WTC11 (cell line): ENCODE results near the gene CFAP74. TPM values are rescaled to one million over a fixed set of nuclear protein-coding genes. Genes with fewer than 3 reads are reported as not detected.

ENCODE experiments used
- ATAC-seq: fragments of 200-7000 bp; cut with Tn5 transposase; 2 replicates; pipeline ENCODE4 v1.10.0; 2021; ENCODE audit warnings: mild to moderate bottlenecking, moderate library complexity
- CTCF ChIA-PET: fragments of 300-600 bp; sonication (Branson Sonifier 250); formaldehyde crosslinking; loops from one replicate; lab custom pipeline; 2021; ENCODE audit warnings: antibody characterized with exemption; lab: Charles Lee
- POLR2A ChIA-PET: fragments of 350-600 bp; sonication (Branson Sonifier 250); formaldehyde crosslinking; loops from one replicate; lab custom pipeline; 2021; ENCODE audit warnings: antibody characterized with exemption; lab: Charles Lee
- DNase-seq: peaks from one replicate; pipeline ENCODE4 v3.0.0; 2021; ENCODE audit warnings: low spot score
- H3K27ac Mint-ChIP-seq: 2 replicates; pipeline ENCODE4 v1.8.0; 2021; ENCODE audit warnings: mixed read lengths
- H3K27me3 Mint-ChIP-seq: 2 replicates; pipeline ENCODE4 v1.8.0; 2021; ENCODE audit warnings: low read depth, mild to moderate bottlenecking, moderate library complexity, mixed read lengths
- H3K36me3 Mint-ChIP-seq: 2 replicates; pipeline ENCODE4 v1.8.0; 2021; ENCODE audit warnings: mixed read lengths
- H3K4me1 Mint-ChIP-seq: 2 replicates; pipeline ENCODE4 v1.8.0; 2022; ENCODE audit warnings: mixed read lengths
- H3K4me3 Mint-ChIP-seq: 2 replicates; pipeline ENCODE4 v1.8.0; 2021; ENCODE audit warnings: mild to moderate bottlenecking, moderate library complexity, mixed read lengths
- H3K9me3 Mint-ChIP-seq: 2 replicates; pipeline ENCODE4 v1.8.0; 2021; ENCODE audit warnings: mixed read lengths
- ATF3 ChIP-seq: sonication (generic); formaldehyde crosslinking; conservative IDR thresholded peaks from 2 replicates; pipeline ENCODE4 v1.8.1; 2022; ENCODE audit warnings: mild to moderate bottlenecking, missing genetic modification reagents
- E2F4 ChIP-seq: sonication (generic); formaldehyde crosslinking; IDR thresholded peaks from 2 replicates; pipeline ENCODE4 v1.8.1; 2022; ENCODE audit warnings: low read depth, mild to moderate bottlenecking, moderate library complexity, missing genetic modification reagents, borderline replicate concordance
- EMX1 ChIP-seq: fragments of 250-450 bp; sonication (Bioruptor Pico); IDR thresholded peaks from 2 replicates; pipeline ENCODE4 v1.8.0; 2021; ENCODE audit warnings: mild to moderate bottlenecking
- FOXJ3 ChIP-seq: sonication (generic); formaldehyde crosslinking; IDR thresholded peaks from 2 replicates; pipeline ENCODE4 v1.9.0; 2021; ENCODE audit warnings: missing genetic modification reagents, mild to moderate bottlenecking, borderline replicate concordance
- FOXP4 ChIP-seq: sonication (generic); formaldehyde crosslinking; IDR thresholded peaks from 2 replicates; pipeline ENCODE4 v1.8.0; 2022; ENCODE audit warnings: mild to moderate bottlenecking, missing genetic modification reagents
- KAT7 ChIP-seq: sonication (generic); formaldehyde crosslinking; IDR thresholded peaks from 2 replicates; pipeline ENCODE4 v1.8.1; 2023; ENCODE audit warnings: missing genetic modification reagents, mild to moderate bottlenecking, borderline replicate concordance
- NFYB ChIP-seq: sonication (generic); formaldehyde crosslinking; conservative IDR thresholded peaks from 2 replicates; pipeline ENCODE4 v1.8.0; 2022; ENCODE audit warnings: low read depth, missing genetic modification reagents
- NR1H2 ChIP-seq: sonication (generic); formaldehyde crosslinking; IDR thresholded peaks from 2 replicates; pipeline ENCODE4 v1.9.0; 2021; ENCODE audit warnings: mild to moderate bottlenecking, moderate library complexity, missing genetic modification reagents
- STAT6 ChIP-seq: sonication (generic); formaldehyde crosslinking; conservative IDR thresholded peaks from 2 replicates; pipeline ENCODE4 v1.8.1; 2023; ENCODE audit warnings: mild to moderate bottlenecking, low read depth, missing genetic modification reagents, moderate library complexity
- ZNF138 ChIP-seq: sonication (generic); formaldehyde crosslinking; conservative IDR thresholded peaks from 2 replicates; pipeline ENCODE4 v1.8.1; 2022; ENCODE audit warnings: mild to moderate bottlenecking, moderate library complexity, missing genetic modification reagents
- ZNF232 ChIP-seq: sonication (generic); formaldehyde crosslinking; IDR thresholded peaks from 2 replicates; pipeline ENCODE4 v1.8.0; 2022; ENCODE audit warnings: mild to moderate bottlenecking, missing genetic modification reagents
- total RNA-seq: library from RNA; stranded (reverse); gene quantifications from 3 replicates; pipeline ENCODE4 v1.2.3, GENCODE V29; 2021
- TF ChIP-seq, protein P1 (sequence below): fragments of 250-450 bp; sonication (Bioruptor Pico); IDR thresholded peaks from 2 replicates; pipeline ENCODE4 v1.8.0; 2021; ENCODE audit warnings: mild to moderate bottlenecking
- TF ChIP-seq, protein P2 (sequence below): fragments of 250-450 bp; sonication (Bioruptor Pico); IDR thresholded peaks from 2 replicates; pipeline ENCODE4 v1.9.0; 2021; ENCODE audit warnings: moderate library complexity, mild to moderate bottlenecking, inconsistent platforms, borderline replicate concordance
- TF ChIP-seq, protein P3 (sequence below): sonication (generic); formaldehyde crosslinking; IDR thresholded peaks from 2 replicates; pipeline ENCODE4 v1.8.1; 2023; ENCODE audit warnings: mild to moderate bottlenecking, missing genetic modification reagents, moderate library complexity
- TF ChIP-seq, protein P4 (sequence below): fragments of 250-450 bp; sonication (Bioruptor Pico); conservative IDR thresholded peaks from 2 replicates; pipeline ENCODE4 v1.9.0; 2021; ENCODE audit warnings: mild to moderate bottlenecking
- TF ChIP-seq, protein P5 (sequence below): sonication (generic); formaldehyde crosslinking; IDR thresholded peaks from 2 replicates; pipeline ENCODE4 v1.8.1; 2023; ENCODE audit warnings: mild to moderate bottlenecking, missing genetic modification reagents, borderline replicate concordance

CFAP74 gene
- total RNA-seq, 1 experiment from 2014 or later = 0.35 TPM

GRCh38 chr1:1899266-1899966 lies 104.2 kb downstream of the CFAP74 start:
- Mint-ChIP-seq H3K27ac (no peak overlapping the region), H3K9me3 (peaks cover 8% of the 10 kb centered on the region), H3K36me3 (no peaks in the 10 kb centered on the region), H3K4me1 (peaks cover 13% of the 10 kb centered on the region), H3K27me3 (peaks cover 2% of the 10 kb centered on the region; the same call in 1 of the 2 replicates), H3K4me3 (no peak overlapping the region)
- DNase-seq (no peak), ATAC-seq (peak; percentile 35)
- POLR2A ChIA-PET = interaction anchor here (1.9 kb wide), 1 partner anchor 9 kb away, joined by 4 read pairs; no protein-coding TSS in a partner anchor
- CTCF ChIA-PET = interaction anchor here (0.6 to 3.1 kb wide), 12 partner anchors 10 to 275 kb away, joined by 3 to 30 read pairs (median 3); partner anchors contain the start of gene NADK
- TF ChIP-seq EMX1 (CRISPR knock-in tag) (no peak), E2F4 (CRISPR knock-in tag) (no peak), STAT6 (no peak), NFYB (CRISPR knock-in tag) (no peak), ZNF138 (CRISPR knock-in tag) (no peak), NR1H2 (CRISPR knock-in tag) (no peak), ATF3 (CRISPR knock-in tag) (no peak), KAT7 (no peak), FOXP4 (no peak), ZNF232 (no peak), FOXJ3 (CRISPR knock-in tag) (no peak)
- TF ChIP-seq, protein P1, sequence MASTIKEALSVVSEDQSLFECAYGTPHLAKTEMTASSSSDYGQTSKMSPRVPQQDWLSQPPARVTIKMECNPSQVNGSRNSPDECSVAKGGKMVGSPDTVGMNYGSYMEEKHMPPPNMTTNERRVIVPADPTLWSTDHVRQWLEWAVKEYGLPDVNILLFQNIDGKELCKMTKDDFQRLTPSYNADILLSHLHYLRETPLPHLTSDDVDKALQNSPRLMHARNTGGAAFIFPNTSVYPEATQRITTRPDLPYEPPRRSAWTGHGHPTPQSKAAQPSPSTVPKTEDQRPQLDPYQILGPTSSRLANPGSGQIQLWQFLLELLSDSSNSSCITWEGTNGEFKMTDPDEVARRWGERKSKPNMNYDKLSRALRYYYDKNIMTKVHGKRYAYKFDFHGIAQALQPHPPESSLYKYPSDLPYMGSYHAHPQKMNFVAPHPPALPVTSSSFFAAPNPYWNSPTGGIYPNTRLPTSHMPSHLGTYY (CRISPR knock-in tag) = no peak
- TF ChIP-seq, protein P2, sequence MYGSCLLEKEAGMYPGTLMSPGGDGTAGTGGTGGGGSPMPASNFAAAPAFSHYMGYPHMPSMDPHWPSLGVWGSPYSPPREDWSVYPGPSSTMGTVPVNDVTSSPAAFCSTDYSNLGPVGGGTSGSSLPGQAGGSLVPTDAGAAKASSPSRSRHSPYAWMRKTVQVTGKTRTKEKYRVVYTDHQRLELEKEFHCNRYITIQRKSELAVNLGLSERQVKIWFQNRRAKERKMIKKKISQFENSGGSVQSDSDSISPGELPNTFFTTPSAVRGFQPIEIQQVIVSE (CRISPR knock-in tag) = no peak
- TF ChIP-seq, protein P3, sequence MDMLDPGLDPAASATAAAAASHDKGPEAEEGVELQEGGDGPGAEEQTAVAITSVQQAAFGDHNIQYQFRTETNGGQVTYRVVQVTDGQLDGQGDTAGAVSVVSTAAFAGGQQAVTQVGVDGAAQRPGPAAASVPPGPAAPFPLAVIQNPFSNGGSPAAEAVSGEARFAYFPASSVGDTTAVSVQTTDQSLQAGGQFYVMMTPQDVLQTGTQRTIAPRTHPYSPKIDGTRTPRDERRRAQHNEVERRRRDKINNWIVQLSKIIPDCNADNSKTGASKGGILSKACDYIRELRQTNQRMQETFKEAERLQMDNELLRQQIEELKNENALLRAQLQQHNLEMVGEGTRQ (CRISPR knock-in tag) = no peak
- TF ChIP-seq, protein P4, sequence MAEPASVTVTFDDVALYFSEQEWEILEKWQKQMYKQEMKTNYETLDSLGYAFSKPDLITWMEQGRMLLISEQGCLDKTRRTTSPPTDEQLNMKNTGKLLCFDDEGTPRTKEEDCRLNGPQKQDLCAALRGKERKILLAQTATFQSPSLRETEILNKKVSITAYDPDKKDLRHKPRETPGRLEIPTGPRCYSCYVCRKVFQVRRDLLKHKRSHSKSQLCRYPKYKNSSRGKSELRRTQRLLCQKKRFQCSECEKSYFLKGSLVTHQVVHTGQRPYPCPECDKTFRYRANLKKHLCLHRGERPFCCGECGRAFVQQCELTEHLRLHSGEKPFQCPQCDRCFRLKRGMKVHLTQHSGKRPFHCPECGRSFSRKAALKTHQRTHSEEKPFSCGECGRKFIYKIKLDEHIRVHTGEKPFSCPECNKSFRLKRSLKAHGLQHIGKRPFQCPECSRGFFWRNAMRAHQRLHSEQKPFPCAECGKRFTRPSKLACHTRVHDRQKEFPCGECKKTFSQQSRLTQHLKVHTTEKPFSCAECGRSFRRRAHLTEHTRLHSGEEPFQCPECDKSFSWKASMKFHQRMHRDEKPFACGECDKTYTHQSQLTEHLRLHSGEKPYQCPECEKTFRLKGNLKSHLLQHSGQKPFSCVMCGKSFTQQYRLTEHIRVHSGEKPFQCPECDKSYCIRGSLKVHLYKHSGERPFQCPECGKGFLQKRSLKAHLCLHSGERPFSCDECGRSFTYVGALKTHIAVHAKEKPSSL (CRISPR knock-in tag) = no peak
- TF ChIP-seq, protein P5, sequence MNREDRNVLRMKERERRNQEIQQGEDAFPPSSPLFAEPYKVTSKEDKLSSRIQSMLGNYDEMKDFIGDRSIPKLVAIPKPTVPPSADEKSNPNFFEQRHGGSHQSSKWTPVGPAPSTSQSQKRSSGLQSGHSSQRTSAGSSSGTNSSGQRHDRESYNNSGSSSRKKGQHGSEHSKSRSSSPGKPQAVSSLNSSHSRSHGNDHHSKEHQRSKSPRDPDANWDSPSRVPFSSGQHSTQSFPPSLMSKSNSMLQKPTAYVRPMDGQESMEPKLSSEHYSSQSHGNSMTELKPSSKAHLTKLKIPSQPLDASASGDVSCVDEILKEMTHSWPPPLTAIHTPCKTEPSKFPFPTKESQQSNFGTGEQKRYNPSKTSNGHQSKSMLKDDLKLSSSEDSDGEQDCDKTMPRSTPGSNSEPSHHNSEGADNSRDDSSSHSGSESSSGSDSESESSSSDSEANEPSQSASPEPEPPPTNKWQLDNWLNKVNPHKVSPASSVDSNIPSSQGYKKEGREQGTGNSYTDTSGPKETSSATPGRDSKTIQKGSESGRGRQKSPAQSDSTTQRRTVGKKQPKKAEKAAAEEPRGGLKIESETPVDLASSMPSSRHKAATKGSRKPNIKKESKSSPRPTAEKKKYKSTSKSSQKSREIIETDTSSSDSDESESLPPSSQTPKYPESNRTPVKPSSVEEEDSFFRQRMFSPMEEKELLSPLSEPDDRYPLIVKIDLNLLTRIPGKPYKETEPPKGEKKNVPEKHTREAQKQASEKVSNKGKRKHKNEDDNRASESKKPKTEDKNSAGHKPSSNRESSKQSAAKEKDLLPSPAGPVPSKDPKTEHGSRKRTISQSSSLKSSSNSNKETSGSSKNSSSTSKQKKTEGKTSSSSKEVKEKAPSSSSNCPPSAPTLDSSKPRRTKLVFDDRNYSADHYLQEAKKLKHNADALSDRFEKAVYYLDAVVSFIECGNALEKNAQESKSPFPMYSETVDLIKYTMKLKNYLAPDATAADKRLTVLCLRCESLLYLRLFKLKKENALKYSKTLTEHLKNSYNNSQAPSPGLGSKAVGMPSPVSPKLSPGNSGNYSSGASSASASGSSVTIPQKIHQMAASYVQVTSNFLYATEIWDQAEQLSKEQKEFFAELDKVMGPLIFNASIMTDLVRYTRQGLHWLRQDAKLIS (CRISPR knock-in tag) = no peak
- TF ChIP-seq, all 79 proteins: peak for 0
